ENCODE results near the gene ZNF605.
A peak's percentile ranks its signal among the peaks of the same experiment; 100 is the strongest.
"Not testable (repeated sequence)": the region's sequence is repeated elsewhere in the genome, so short reads cannot be mapped to it uniquely, and the experiment has no call there.

Gene ZNF605

GRCh38 chr12:132904718-132905328, 51.3 kb downstream of the ZNF605 start:
- peak; percentile 76 to 84 (median 80) for DNase-seq

- no peak for DNase-seq
Measured at GRCh38 chr12:132899033-132899432, 57.1 kb downstream of the ZNF605 start.

DNA sequence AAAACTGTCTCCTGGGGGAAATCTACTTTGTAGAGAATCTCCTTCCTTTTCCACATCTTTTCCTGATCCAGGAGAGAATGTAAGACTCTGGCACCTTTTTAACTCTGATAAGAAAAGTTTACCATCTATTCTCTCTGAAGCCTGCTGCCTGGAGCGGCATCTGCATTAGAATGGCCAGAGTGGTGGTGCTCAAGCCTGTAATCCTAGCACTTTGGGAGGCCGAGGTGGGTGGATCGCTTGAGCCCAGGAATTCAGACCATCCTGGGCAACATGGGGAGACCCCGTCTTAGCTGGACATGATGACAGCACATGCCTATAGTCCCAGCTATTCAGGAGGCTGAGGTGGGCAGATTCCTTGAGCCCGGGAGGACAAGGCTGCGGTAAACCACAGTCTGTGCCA, 67.3 kb downstream of the ZNF605 start:
- no peak for DNase-seq

- DNase-seq: peak; percentile 90 to 99 (median 93)
Measured at GRCh38 chr12:132887513-132888351, 68.4 kb downstream of the ZNF605 start, which contains the start of gene CHFR. CHFR (minus strand) TSS chr12:132887605; CDS start chr12:132887328, 277 bp downstream.

DNA sequence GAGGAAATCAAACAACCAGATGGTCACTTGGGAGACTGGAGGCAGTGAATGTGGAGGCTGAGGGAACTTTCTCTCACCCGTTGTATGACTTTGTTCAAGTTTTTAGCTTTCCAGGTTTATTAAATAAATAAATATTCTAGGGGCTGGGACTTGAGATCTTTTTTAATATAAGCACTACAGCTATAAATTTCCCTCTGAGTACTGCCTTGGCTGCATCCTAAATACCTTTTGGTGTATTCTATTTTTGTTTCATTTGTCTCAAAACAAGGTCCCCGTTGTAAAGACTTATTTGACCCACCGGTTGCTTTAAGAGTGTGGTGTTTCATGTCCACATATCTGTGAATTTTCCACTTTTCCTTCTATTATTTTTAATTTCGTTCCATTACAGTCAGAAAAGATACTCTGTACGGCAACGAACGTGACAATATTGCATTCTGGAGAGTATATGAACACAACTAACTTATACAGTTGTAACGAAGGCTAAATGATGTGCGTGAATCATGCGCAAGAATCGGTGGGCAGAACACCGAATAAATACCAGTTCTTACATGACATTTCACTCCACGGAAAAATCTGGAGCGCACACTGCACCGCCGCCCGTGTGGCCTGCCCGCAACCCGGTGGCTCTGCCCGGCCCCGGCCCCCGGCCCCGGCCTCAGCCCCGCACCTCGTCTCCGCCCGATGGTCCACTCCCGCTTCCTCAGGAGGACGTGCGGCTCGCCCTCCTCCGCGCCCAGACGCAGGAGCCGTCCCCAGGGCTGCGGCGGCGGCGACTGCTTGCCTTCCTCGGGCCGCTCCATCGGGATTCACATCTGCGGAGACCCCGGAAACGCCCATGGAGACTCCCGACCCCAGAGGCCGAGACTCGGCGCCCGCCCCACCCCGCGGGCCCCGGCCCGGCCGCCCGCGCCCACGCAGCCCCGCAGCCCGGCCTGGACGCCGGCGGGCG, 69.3 kb downstream of the ZNF605 start:
- no peak for DNase-seq

DNA sequence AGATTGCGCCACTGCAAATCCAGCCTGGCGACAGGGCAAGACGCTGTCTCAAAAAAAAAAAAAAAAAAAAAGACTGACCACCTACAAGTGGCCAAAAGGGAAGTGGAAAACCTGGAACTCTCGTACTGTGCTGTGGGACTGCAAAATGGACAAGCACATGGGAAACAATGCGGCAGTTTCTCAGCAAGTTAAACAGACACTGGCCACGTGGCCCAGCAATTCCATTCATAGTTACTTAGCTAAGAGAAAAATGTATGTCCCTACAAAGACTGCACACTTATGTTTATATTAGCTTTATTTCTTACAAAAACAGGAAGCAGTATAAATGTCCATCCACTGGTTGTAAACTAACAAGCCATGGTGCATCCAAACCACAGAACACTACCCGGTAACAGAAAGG, 74.3 kb downstream of the ZNF605 start:
- DNase-seq: no peak

- not testable (repeated sequence) for DNase-seq
Measured at GRCh38 chr12:132874620-132875019, 81.5 kb downstream of the ZNF605 start.

GRCh38 chr12:132874175-132874574, 81.9 kb downstream of the ZNF605 start:
- no peak for DNase-seq

GRCh38 chr12:132873724-132874123, 82.4 kb downstream of the ZNF605 start:
- no peak for DNase-seq

DNA sequence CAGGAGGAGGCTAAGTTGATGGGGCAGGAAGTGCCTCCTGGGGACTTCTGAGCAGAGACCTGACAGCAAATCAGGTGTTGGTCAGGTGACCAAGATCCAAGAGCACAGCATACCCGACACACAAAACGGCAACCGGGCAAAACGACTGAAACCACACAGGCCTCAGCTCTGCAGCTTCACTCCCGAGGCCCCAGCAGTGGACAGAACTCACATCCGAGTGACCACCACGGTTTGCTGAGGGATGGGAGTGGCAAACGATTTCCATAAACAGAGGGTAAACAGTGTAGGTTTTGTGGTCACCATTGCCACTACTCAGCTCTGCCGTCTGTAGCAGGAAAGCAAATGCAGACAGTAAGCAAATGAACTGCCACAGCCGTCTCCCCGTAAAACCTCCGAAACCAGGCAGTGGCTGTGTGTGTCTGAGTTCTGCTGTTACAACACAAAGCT, 83.1 kb downstream of the ZNF605 start:
- peak in 1 of 5 experiments; percentile 64 for DNase-seq

DNA sequence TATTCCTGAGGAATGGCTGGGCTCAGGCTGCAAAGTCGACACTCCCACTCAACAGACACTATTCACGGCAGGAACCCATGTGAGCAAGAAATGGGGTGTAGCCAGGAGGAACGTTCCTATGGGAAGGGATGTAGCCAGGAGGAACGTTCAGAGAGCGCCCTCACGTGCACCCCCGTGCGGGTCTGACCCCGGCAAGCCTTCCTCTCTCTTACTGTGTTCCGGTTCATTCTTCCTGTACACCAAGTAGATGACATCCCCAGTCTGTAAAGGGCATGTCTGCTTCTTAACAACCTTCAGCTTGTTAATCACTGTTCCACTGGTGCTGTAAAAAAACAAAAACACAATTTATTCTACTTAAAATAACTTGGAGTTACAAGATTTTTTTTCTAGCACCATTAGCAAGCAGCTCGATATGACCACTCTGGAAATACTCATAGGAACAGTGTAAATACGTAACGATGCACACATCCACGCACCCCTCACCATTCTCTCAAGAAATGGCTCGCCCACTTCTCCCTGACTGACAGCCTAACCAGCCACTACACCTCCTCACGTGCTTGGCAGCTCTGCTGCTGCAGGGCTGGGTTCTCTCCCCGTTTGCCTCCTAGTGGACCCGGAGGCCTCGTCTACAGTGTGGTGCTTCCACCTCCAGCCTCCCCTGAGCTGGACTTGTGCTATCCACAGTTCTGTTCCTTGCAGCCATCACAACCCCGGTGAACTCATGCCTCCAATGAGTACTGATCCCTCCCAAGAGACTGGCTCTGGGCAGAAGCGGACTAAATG, 83.8 kb downstream of the ZNF605 start:
- DNase-seq: no peak

DNA sequence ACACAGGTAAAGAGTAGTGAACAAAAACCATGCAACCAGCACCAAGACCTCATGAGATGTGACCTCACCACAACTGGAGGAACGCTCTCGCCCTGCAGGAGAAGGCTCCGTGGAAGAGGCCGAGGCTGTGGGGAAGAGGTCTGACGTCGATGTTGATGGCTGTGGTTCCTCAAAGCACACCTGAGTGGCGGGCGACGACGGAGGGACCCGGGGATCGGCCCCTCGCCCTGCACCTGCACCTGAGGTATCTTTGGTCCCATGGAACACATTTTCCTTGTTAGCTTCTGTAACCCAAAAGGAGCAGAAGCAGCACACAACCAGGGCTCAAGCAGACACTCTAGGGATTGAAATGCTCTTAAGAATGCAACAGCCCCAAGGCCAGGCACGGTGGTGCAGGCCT, 86.6 kb downstream of the ZNF605 start:
- no peak for DNase-seq

Measured in T-helper 2 cell (primary cell).